Esophagus squamous epithelium (tissue), 4 donors: ENCODE data around the gene ESR2.

Experiments used
- POLR2A ChIP-seq, 4 donors: fragments of 450-650 bp; IDR thresholded peaks; one replicate each; pipeline ENCODE4 v1.6.1; 2017; ENCODE audit warnings: antibody characterized with exemption in 4 of 4, mild to moderate bottlenecking in 4 of 4, moderate library complexity in 3 of 4
- TF ChIP-seq, protein P1 (sequence below), 6 experiments: fragments of 450-650 bp in 4 of 6; fragments of 200-600 bp in 2 of 6; sonication (generic) in 2 of 6; IDR thresholded peaks; one replicate each; pipeline ENCODE4 v1.5.1; 2016 to 2019; ENCODE audit warnings: antibody characterized with exemption in 6 of 6, mild to moderate bottlenecking in 4 of 6, moderate library complexity in 4 of 6

DNA sequence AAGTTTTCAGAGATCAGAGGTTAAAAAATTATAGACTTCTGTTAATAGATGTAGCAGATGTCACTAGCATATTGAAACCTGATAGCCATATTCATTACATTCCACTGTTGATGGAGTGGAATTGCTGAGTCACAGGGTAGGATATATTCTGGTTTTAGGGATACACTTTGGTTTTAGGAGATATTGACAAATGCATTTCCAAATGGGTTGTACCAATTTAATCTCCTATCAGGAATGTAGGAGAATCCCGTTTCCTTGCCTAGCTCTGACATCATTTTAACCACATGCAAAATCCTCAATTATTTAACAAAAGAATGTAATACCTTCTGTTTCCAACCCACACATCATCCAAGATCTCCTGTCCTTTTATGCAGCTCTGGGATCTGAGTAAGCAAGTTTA, 30.7 kb upstream of the ESR2 start:
- TF ChIP-seq, protein P1, sequence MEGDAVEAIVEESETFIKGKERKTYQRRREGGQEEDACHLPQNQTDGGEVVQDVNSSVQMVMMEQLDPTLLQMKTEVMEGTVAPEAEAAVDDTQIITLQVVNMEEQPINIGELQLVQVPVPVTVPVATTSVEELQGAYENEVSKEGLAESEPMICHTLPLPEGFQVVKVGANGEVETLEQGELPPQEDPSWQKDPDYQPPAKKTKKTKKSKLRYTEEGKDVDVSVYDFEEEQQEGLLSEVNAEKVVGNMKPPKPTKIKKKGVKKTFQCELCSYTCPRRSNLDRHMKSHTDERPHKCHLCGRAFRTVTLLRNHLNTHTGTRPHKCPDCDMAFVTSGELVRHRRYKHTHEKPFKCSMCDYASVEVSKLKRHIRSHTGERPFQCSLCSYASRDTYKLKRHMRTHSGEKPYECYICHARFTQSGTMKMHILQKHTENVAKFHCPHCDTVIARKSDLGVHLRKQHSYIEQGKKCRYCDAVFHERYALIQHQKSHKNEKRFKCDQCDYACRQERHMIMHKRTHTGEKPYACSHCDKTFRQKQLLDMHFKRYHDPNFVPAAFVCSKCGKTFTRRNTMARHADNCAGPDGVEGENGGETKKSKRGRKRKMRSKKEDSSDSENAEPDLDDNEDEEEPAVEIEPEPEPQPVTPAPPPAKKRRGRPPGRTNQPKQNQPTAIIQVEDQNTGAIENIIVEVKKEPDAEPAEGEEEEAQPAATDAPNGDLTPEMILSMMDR (IDR thresholded peaks at IDR 0.05): no peak
- TF ChIP-seq POLR2A (IDR thresholded peaks at IDR 0.05): no peak
